ENCODE results near the gene VPREB1.
"Not testable (repeated sequence)": the region's sequence is repeated elsewhere in the genome, so short reads cannot be mapped to it uniquely, and the experiment has no call there.

- TF ChIP-seq, protein P1, sequence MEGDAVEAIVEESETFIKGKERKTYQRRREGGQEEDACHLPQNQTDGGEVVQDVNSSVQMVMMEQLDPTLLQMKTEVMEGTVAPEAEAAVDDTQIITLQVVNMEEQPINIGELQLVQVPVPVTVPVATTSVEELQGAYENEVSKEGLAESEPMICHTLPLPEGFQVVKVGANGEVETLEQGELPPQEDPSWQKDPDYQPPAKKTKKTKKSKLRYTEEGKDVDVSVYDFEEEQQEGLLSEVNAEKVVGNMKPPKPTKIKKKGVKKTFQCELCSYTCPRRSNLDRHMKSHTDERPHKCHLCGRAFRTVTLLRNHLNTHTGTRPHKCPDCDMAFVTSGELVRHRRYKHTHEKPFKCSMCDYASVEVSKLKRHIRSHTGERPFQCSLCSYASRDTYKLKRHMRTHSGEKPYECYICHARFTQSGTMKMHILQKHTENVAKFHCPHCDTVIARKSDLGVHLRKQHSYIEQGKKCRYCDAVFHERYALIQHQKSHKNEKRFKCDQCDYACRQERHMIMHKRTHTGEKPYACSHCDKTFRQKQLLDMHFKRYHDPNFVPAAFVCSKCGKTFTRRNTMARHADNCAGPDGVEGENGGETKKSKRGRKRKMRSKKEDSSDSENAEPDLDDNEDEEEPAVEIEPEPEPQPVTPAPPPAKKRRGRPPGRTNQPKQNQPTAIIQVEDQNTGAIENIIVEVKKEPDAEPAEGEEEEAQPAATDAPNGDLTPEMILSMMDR (conservative IDR thresholded peaks at IDR 0.05; ENCODE audit: low read depth, low read length), result not testable (repeated sequence)
- TF ChIP-seq EZH2 (IDR thresholded peaks at IDR 0.05; ENCODE audit: borderline replicate concordance, low read depth, low read length, poor library complexity, severe bottlenecking), result not testable (repeated sequence)
Measured at GRCh38 chr22:22289666-22290065, 45.1 kb downstream of the VPREB1 start.
